H1 (cell line): ENCODE results near the gene C1QTNF1. TPM values are rescaled to one million over a fixed set of nuclear protein-coding genes. Genes with fewer than 3 reads are reported as not detected.

Source experiments
- RNF2 ChIP-seq: fragments of 200-900, 300-1000 bp; sonication (generic); IDR thresholded peaks from 2 replicates; pipeline ENCODE4 v1.7.1; 2016; ENCODE audit warnings: borderline replicate concordance, low read depth, mild to moderate bottlenecking, antibody characterized with exemption, low read length; ENCODE audit not compliant: poor library complexity, severe bottlenecking; ENCODE audit errors: missing control alignments
- ZNF274 ChIP-seq: IDR thresholded peaks from 2 replicates; pipeline ENCODE4 v1.7.0; 2012; ENCODE audit warnings: low read length, borderline replicate concordance; ENCODE audit errors: extremely low read depth
- polyA plus RNA-seq, 7 experiments: library from polyadenylated mRNA; depleted of rRNA in 3 of 7; stranded (reverse) in 5 of 7; unstranded in 2 of 7; fragments of >200 nt in 5 of 7; fragments of 200-250 nt in 2 of 7; gene quantifications; 1 replicate in 5 of 7; 2 replicates in 1 of 7; 4 replicates in 1 of 7; pipeline versions ENCODE4 v1.2.1 to v1.2.3, GENCODE V29; 2011 to 2013; ENCODE audit warnings: missing spikeins in 2 of 7, mixed read lengths in 2 of 7
- total RNA-seq: library from RNA; stranded (reverse); fragmentation: NEBNext Ultra II Directional; extraction: Animal tissue kit (Norgen Biotek cat#: 25700); gene quantifications from 2 replicates; pipeline ENCODE4 v1.2.1, GENCODE V29; 2021

C1QTNF1 gene
- total and polyA plus RNA-seq, 2 of the 8 experiments (the other 6 are each of a cell fraction or from before 2014, with no cell fraction given): 1.5 to 2.5 TPM

GRCh38 chr17:79011451-79012147 lies 12.4 kb upstream of the C1QTNF1 start (continued):
- TF ChIP-seq RNF2 (no peak), ZNF274 (no peak)
